NCI-H2171 (cell line): Measurements from ENCODE around the gene CELA2B.
A peak's percentile ranks its signal among the peaks of the same experiment; 100 is the strongest.
"Not testable (repeated sequence)": the region's sequence is repeated elsewhere in the genome, so short reads cannot be mapped to it uniquely, and the experiment has no call there.

Experiments used
- DNase-seq: peaks from one replicate; lab custom pipeline; 2025; lab: John Stamatoyannopoulos, UW

The CELA2B gene

GRCh38 chr1:15469361-15469760 is 6.5 kb upstream of the CELA2B start:
- no peak for DNase-seq

GRCh38 chr1:15469821-15470448 is 6.0 kb upstream of the CELA2B start:
- DNase-seq: peak; percentile 68

DNA sequence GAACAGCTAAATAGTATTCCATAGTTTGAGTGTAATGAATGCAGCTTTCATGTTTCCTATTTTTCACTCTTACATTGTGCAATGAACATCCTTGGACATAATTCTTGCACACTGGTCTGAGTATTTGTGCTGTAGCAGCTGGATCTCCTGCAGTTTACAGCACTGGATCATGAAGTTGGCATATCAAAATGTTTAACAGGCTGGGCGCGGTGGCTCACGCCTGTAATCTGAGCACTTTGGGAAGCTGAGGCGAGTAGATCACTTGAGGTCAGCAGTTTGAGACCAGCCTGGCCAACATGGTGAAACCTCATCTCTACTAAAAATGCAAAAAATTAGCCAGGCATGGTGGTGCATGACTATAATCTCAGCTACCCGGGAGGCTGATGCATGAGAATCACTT is 4.8 kb upstream of the CELA2B start:
- not testable (repeated sequence) for DNase-seq

DNA sequence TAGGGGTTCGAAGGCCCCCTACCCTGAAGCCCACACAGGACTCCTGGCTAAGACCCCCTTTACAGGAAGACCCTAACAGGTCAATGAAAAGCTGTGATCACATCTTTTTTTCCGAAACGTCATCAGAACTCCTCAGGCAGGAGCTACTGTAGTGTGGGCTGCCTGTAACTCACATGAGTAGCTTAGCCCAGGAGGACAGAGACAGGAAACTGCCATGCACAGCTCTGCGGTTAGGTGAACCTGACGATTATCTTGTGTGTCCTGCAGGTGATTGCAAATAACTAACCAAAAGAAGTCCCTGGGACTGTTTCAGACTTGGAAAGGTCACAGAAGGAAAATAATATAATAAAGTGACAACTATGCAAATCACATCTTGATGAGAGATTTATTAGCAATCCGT is 4.2 kb upstream of the CELA2B start:
- DNase-seq: not testable (repeated sequence)

DNA sequence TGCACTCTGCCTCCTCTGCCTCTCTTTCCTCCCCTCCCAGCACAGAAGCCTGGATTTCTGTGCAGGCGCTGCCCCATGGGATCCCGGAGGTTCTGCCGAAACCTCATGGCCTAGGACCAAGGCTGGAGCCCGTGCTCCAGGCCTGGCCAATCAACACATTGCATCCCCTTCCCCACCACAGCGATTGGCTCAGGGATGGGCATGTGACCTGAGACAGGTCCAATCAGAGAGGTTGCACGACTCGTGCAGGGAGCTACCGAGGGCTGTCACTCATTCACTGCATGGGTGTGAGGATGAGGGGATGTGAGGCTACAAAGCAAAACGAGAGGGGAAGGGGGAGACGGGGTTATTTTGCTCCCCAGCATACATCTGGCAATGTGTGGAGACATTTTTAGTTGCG is 3.3 kb upstream of the CELA2B start:
- no peak for DNase-seq

- DNase-seq: no peak
These were observed 1.0 kb downstream of the CELA2B start for GRCh38 chr1:15476927-15477326.

DNA sequence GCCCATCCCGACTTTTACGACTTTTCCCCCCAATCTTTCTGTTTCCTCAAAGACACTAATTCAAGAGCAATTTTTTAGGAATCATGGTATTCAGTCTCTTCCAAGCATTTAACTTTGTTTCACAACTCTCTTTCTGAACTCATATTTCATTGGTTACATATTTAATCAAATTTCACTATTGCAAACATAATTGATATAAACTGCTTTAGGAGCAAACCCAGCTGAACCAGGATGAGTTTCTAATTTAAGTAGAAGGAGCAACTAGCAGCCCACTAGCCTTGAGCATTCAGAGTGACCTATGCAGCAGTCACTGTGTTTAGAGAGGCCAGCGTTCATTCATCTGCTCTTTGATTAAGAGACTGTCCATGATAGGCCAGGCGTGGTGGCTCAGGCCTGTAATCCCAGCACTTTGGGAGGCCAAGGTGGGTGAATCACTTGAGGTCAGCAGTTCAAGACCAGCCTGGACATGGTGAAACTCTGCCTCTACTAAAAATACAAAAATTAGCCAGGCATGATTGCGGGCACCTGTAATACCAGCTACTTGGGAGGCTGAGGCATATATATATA is 1.8 kb downstream of the CELA2B start:
- no peak for DNase-seq

- no peak for DNase-seq
These were observed 3.9 kb downstream of the CELA2B start for GRCh38 chr1:15479654-15480347.

DNA sequence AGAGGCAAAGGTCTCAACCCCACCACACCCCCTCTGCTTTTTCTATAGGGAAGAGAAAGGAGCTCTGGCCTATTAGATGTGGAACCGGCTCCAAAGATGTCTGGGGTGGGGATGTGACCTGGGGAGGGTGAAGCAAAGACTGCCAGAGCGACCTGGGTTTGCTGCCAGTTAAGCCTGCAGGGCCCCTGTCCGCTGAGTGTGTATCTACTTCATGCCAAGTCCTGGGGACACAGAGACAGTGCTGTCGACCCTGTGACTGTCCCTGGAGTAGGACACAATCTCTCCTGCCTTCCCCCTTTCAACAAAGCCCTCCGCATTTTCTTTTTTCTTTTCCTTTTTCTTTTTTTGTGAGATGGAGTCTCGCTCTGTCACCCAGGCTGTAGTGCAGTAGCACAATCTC is 6.6 kb downstream of the CELA2B start:
- not testable (repeated sequence) for DNase-seq

DNA sequence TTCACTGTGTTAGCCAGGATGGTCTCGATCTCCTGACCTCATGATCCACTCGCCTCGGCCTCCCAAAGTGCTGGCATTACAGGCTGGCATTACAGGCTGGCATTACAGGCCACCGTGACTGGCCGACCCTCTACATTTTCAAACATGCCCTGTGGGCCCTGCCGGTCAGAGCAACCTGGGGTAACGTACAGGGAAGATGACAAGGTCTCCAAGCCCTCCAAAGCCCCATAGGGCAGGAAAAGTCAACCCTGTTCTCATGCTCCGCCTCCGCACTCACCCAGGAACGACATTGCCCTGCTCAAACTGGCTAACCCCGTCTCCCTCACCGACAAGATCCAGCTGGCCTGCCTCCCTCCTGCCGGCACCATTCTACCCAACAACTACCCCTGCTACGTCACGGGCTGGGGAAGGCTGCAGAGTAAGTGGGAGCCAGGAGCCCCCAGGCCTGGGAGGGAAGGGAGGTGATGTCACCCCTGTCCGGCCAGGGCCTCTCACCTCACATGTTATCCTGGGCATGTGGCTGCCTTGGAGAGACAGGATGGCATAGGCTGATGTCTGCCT is 7.2 kb downstream of the CELA2B start:
- DNase-seq: not testable (repeated sequence)

DNA sequence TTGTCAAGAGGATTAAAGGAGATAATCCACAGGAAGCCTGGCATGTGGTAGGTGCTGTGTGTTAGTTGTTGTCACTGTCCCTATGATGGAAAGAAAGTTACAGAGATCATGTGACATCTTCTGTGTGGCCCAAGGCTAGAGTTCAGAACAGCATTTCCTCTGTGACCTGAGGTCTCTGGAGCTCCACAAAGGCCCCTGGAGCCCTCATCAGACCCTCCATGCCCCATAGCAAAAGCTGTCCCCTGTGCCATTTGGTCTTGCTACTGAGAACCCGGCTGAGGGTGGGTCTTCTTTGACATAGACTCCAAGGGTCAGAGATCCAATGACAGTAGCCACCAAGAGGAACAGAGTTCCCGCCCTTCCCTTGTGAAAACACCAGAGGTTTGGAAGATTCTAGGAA is 8.1 kb downstream of the CELA2B start:
- no peak for DNase-seq

- DNase-seq: not testable (repeated sequence)
These were observed 8.5 kb downstream of the CELA2B start for GRCh38 chr1:15484443-15484842.

DNA sequence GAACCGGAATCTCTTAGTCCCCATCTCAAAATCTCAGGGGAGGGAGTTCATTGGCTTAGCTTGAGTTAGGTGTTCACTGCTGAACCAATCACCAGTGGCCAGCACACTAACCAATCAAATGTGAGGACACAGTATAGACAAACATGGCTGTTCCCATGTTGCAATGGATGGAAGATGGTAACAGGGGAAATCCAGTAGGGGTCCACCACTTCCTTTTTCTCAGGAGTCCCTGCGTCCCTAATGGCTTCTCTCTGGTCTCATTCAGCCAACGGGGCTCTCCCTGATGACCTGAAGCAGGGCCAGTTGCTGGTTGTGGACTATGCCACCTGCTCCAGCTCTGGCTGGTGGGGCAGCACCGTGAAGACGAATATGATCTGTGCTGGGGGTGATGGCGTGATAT is 9.7 kb downstream of the CELA2B start:
- DNase-seq: no peak

- not testable (repeated sequence) for DNase-seq
These were observed 11.1 kb downstream of the CELA2B start for GRCh38 chr1:15486844-15487610.

- DNase-seq: no peak
These were observed 12.5 kb downstream of the CELA2B start for GRCh38 chr1:15488371-15488770.

- DNase-seq: peak; percentile 67
These were observed 13.3 kb downstream of the CELA2B start for GRCh38 chr1:15489052-15489736.

DNA sequence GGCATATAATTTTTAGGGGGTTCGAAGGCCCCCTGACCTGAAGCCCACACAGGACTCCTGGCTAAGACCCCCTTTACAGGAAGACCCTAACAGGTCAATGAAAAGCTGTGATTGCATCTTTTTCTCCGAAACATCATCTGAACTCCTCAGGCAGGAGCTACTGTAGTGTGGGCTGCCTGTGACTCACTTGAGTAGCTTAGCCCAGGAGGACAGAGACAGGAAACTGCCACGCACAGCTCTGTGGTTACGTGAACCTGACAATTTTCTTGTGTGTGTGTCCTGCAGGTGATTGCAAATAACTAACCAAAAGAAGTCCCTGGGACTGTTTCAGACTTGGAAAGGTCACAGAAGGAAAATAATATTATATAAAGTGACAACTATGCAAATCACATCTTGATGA is 15.1 kb downstream of the CELA2B start:
- DNase-seq: not testable (repeated sequence)

DNA sequence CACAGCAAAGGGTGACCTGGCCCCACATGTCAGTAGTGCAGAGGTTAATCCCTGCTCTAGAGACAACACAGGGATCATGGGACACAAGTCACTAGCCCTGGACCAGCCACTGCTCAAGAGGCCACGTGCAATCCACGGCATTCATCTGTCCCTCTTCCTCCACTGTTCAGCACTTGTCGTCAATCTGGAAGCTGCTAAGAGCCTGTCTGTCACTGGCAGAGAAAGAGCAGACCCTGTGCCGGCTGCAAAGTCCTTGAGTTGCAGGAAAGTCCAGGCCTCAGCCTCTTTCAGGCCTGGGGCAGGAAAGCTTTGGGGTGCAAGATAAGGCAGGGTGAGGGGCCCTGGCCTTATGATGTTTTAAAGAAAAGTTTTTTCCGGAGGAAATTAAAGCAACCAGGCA is 16.7 kb downstream of the CELA2B start:
- DNase-seq: no peak

DNA sequence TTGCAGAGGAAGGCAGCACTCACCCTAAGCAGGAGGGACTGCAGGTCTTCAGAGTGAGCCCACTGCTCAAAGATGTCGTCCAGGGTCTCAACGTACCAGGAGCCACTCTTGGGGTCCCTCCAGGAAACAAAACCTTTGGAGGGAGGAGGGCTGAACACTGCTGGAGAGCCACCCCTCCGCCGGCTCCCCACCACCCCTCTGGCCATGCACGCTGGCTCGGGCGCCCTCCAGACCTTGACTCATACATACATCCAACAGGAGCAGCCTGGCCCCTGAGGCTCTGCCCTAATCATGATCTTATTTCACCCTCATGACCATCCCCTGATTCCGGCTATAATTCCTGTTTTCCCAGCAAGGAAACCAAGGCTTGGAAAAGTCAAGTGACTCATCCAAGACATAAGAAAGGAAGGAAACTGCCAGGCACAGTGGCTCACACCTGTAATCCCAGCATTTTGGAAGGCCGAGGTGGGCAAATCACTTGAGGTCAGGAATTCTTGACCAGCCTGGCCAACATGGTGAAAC is 18.0 kb downstream of the CELA2B start:
- no peak for DNase-seq

GRCh38 chr1:15500184-15501178 is 24.6 kb downstream of the CELA2B start:
- DNase-seq: no peak
